Cardiac muscle cell (in vitro differentiated cells and primary cell): ENCODE data around the gene PAQR5. TPM values are rescaled to one million over a fixed set of nuclear protein-coding genes. Genes with fewer than 3 reads are reported as not detected.

ENCODE experiments used
- DNase-seq, 2 donors: peaks; one replicate each; pipeline versions ENCODE4 v3.0.0 to v3.0.0-alpha.2; 2010 to 2017; ENCODE audit warnings: low read depth in 1 of 2, low spot score in 1 of 2
- H3K27ac ChIP-seq: fragments of 200-600 bp; sonication (generic); 2 replicates; pipeline ENCODE4 v1.5.1; 2016
- H3K27me3 ChIP-seq: fragments of 200-600 bp; sonication (generic); 2 replicates; pipeline ENCODE4 v1.6.0; 2016; ENCODE audit warnings: control low read depth
- H3K36me3 ChIP-seq: fragments of 200-600 bp; sonication (generic); 2 replicates; pipeline ENCODE4 v1.5.1; 2016; ENCODE audit warnings: control low read depth
- H3K4me1 ChIP-seq: fragments of 200-600 bp; sonication (generic); 2 replicates; pipeline ENCODE4 v1.8.1; 2017; ENCODE audit warnings: low read depth, mild to moderate bottlenecking, mixed run types
- H3K4me3 ChIP-seq: fragments of 200-600 bp; sonication (generic); 2 replicates; pipeline ENCODE4 v1.5.1; 2016; ENCODE audit warnings: mild to moderate bottlenecking
- H3K9me3 ChIP-seq: fragments of 200-600 bp; sonication (generic); 2 replicates; pipeline ENCODE4 v1.5.1; 2017; ENCODE audit warnings: low read depth, mild to moderate bottlenecking, control low read depth
- CTCF ChIP-seq: IDR thresholded peaks from 2 replicates; pipeline ENCODE4 v1.5.1; 2012; ENCODE audit warnings: low read depth, mild to moderate bottlenecking, low read length
- polyA plus RNA-seq: library from polyadenylated mRNA; unstranded; fragments of >200 nt; fragmentation: Nextera tagmentation; extraction: Ambion mirVana; gene quantifications from 2 replicates; pipeline ENCODE4 v1.2.1, GENCODE V29; 2016
- total RNA-seq: library from RNA; depleted of rRNA; stranded (reverse); fragments of >200 nt; gene quantifications from 2 replicates; pipeline ENCODE4 v1.2.3, GENCODE V29; 2016

Gene PAQR5
- total RNA-seq = 0.25 and 0.39 TPM in 2 replicates
- 0.18 and 1.3 TPM in 2 replicates for polyA plus RNA-seq

GRCh38 chr15:69298697-69299441 is at the start of gene PAQR5:
PAQR5 (plus strand) TSS chr15:69298912; CDS start chr15:69360081, 61,169 bp downstream.
- no peak for TF ChIP-seq CTCF
- no peaks in the 10 kb centered on the region for H3K36me3 ChIP-seq
- H3K4me3 ChIP-seq = peak within 1 kb of the TSS; percentile 57
- DNase-seq = peak; percentile 26 to 55
- no peak within 1 kb of the TSS for H3K27ac ChIP-seq
- no peaks in the 10 kb centered on the region for H3K4me1 ChIP-seq
- no peaks in the 10 kb centered on the region for H3K9me3 ChIP-seq
- H3K27me3 ChIP-seq = peaks cover 42% of the 10 kb centered on the region

- H3K27me3 ChIP-seq = no peaks in the 10 kb centered on the region
- TF ChIP-seq CTCF = no peak
Observed at GRCh38 chr15:69253156-69253555, 45.6 kb upstream of the PAQR5 start.

GRCh38 chr15:69265347-69265955 is 33.3 kb upstream of the PAQR5 start:
- Histone ChIP-seq H3K4me1 (no peaks in the 10 kb centered on the region), H3K27me3 (no peaks in the 10 kb centered on the region), H3K4me3 (no peak overlapping the region), H3K9me3 (no peaks in the 10 kb centered on the region), H3K27ac (no peak overlapping the region), H3K36me3 (no peaks in the 10 kb centered on the region)
- peak; percentile 57 for TF ChIP-seq CTCF
- peak; percentile 27 to 49 for DNase-seq

More at GRCh38 chr15:69253156-69253555, 45.6 kb upstream of the PAQR5 start:
- Histone ChIP-seq H3K4me1 (no peaks in the 10 kb centered on the region), H3K4me3 (no peak overlapping the region), H3K9me3 (no peaks in the 10 kb centered on the region), H3K27ac (no peak overlapping the region), H3K36me3 (no peaks in the 10 kb centered on the region)
- DNase-seq = peak in 1 of 2 donors; percentile 88

GRCh38 chr15:69271217-69271616 is 27.5 kb upstream of the PAQR5 start:
- no peak for DNase-seq
- TF ChIP-seq CTCF = no peak
- Histone ChIP-seq H3K27ac (no peak overlapping the region), H3K9me3 (no peaks in the 10 kb centered on the region), H3K27me3 (no peaks in the 10 kb centered on the region), H3K4me1 (peaks cover 26% of the 10 kb centered on the region), H3K4me3 (no peak overlapping the region), H3K36me3 (no peaks in the 10 kb centered on the region)

DNA sequence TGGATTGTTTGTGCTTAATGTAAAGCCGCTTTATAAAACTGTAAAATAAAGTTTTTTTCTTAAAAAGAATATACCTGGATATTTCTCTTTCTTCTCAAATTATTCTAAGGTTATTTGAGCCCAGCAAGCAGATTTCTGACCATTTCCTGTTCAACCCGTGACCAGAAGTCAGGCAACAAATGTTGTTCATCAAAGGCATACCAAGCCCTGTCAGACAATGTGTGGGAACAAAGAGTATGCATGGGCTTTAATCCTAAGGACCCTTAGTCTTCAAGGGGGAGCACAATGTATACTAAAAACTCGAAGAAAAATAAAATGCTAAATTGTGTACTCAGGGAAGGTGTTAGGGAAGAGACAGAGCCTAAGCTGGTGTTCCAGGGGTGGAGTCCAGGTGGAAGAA is 26.6 kb upstream of the PAQR5 start:
- no peak for TF ChIP-seq CTCF
- Histone ChIP-seq H3K4me1 (peaks cover 32% of the 10 kb centered on the region), H3K36me3 (no peaks in the 10 kb centered on the region), H3K4me3 (no peak overlapping the region), H3K27ac (no peak overlapping the region), H3K27me3 (no peaks in the 10 kb centered on the region), H3K9me3 (no peaks in the 10 kb centered on the region)
- DNase-seq = peak in 1 of 2 donors; percentile 43
